NCI-H1436 treated with DMSO at 0.1 percent for 48 hours (cell line): ENCODE data around the gene GALNT18.

Source experiments
- DNase-seq: peaks from one replicate; lab custom pipeline; 2025; lab: John Stamatoyannopoulos, UW

GALNT18 gene

DNA sequence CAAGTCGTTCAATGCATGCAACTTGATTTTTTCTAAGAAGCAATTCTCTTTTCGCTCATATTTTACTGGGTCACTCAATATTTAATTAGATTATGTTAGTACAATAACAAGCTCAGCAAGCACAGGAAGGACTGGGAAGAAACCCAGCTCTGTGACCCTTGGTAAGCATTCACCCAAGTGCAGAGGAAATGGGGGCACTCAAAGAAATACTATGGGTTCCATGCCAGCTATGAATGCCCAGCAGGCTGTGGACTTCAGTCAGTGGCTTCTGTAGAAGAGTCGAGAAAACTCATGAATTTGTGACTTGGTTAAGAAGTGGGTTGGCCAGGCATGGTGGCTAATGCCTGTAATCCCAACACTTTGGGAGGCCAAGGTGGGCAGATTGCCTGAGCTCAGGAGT is 123.6 kb downstream of the GALNT18 start:
- no peak for DNase-seq

DNA sequence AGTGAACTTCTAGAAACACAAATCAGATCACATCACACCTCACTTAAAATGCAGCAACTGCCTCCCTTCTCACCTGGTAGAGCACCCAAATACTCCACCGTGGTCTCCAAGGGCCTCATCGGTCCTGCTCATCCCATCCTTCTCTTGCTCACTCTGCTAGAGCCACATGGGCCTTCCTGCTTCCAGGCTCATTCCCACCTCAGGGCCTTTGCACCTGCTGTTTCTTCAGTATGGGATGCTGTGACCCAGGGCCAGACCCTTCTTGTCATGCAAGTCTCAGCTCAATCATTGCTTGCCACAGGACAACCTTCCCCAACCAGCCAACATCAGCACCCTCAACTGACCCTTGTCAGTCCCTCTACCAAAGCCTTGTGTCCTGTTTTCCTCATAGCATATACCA is 124.9 kb downstream of the GALNT18 start:
- DNase-seq: no peak

DNA sequence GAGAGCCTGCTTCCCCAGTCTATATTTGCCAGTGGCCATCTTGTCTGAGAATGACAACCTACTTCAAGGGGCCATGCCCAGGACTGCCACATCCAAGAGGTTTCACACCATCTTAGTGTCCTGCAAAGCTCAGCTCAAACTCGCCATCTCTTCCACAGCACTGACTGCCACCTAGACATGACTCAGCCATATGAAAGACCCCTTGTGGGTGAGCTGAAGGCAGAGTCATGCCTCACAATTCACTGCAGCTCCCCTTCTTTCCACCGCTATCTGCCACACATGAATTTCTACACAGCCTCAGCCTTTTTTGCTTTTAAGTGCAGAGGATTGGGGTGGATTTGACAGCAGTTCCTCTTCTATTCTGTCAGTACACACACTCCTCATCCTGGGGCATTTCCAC is 127.5 kb downstream of the GALNT18 start:
- DNase-seq: no peak

DNA sequence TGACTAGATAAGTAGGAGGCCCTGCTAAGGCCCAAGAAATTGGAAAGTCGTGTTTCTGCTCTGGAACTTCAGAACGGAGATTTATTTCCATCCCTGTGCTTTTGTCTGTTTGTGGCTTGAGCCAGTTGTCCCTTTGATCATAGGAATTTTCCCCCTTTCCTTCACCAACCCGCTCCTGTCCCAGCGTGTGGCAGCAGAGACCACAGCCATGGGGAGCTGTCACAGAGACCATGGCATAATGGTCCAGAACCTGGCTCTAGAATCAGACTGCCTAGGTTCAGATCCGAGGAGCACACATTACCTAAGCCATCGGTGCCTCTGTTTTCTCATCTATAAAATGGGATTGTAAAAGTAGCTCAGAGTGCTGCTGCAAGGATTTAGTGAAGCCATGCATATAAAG is 128.1 kb downstream of the GALNT18 start:
- no peak for DNase-seq

DNA sequence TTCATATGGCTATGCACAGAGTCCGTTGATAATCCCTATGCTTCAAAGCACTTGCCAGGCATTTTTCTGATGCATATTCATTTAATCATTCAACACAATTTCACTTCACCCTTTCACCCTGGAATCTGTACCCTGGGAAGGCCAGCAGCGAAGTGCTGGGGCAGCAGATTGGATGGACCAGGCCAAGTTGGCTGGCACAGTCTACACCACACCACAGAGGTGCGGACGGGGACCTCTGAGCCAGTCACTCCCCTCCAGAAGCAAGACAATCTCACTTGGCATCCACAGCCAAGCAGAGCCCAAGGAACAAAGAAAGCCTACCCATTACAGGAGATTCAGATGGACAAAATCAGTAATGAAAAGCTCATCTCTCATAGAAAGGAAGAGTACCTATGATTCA is 130.2 kb downstream of the GALNT18 start:
- no peak for DNase-seq

DNA sequence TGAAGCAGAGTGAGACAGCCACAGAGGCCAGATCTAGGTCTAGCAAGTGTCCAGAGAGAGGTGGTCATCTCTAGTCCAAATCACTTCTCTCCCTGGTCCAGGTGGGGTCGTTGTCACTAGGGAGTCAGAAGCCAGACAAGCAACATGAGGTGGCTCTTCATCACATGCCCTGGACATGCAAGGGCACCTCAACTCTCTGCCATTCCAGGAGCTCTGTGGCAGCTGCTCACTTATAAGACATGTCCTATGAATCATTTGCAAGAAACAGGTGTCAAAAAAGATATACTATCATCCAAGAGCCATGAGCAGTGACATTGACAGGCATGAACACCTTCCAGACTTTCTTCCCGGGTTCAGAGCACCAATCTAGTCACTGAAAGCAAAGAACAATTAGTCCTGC is 130.8 kb downstream of the GALNT18 start:
- DNase-seq: no peak

DNA sequence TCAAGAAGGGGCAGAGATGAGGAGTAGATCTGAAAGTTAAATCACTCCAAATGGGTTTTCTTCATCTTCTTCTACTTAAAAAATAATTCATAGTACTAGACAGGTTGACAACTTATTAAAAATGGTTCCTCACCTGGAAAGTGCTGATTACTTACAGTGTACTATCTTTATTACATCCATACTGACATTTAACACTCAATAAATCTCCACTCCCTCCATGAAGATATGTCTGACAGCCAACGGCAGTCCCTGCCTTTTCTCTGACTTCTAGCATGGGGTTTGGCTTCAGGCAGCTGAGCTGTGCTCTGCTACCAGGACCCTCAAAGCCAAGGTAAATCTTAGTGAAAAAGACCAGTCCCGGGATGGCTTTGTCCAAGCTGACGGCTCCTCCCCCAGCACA is 135.4 kb downstream of the GALNT18 start:
- no peak for DNase-seq

DNA sequence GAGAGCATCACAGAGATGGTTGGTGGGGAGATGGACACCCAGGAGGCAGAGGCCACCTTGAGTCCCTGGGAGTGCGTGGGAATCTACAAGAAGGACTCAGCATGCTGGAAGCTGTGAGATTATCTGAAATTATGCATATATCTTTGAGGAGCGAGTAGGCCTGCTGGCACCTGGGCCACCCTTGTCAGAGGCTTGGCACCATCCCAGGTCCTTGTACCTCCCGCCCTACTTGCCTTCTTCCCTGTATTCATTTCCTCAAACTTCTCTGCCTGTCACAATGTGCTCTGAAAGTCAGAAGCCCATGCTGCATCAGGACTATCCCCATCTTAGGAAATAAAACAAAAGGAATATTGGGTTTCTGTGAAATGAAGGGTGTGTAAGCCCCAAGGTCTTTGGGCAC is 135.8 kb downstream of the GALNT18 start:
- no peak for DNase-seq

DNA sequence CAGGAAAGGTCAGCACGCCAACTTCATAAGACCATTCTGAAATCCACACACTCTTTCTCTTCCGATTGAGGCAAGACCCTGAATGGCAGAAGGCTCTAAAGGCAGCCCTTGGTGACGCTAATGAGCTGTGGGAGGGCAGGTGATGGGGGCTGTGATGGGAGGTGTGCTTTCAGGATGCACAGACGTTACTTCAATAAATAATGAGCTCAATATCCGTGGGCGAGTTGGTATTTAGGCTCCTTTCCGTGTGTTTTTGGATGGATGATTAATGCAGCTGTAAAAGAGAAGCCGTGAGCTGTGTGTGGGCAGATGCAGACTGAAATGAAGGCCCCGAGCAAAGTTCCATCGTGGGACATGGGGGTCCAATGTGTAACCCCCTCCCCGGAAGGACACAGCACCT is 138.2 kb downstream of the GALNT18 start:
- DNase-seq: no peak

DNA sequence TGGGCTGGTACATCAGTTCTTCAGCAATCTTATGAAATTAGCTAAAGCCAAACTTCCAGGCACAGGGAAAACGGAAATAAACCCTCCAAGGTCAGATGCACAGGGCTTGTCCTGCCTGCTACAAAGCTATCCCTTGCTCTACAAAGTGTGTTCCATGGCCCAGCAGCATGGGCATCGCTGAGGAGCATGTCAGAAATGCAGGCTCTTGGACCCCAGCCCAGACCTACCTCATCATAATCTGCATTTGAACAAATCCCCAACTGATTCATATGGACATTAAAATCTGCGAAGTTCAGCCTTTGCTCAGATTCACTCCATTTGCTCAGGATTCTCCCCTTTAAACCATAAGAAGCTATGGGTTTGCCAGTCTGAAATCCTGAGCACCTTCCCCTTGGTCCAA is 139.1 kb downstream of the GALNT18 start:
- DNase-seq: no peak

DNA sequence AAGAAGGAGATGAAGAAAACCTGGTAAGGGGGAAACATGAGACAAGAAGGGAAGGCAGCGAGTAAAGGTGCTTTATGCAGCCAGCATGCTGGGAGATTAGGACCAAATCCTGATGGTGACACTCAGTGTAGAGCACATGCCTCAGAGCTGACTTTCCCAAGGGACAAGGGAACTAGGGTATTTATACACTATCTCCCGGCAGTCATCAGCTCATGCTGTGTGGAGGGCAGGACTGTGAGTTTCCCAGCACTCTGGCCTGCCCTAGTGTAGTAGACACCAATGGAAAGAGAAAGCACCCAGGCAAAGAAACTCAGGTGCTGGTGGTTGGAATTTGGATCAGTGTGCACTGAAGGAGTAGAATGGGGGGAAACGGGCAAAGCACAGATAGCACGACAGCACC is 140.4 kb downstream of the GALNT18 start:
- no peak for DNase-seq

DNA sequence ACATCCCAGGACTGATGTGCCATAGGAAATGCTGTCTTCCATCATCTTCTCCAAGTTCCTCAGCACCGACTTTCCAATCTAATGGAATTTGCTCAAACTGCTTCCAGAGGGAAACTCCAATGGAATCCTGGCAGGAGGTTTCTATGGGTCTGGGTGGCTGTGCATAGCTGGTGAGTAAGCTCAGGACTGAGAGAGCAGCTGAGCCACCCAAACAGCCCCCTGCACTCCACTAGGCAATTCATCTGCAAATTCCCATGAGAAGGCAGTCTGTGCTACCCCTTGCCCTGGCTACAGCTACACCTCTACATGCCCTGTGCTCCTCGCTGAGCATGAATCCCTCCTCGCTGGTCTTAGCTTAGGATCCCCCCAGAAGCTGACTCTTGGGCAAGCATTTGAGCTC is 140.8 kb downstream of the GALNT18 start:
- no peak for DNase-seq

DNA sequence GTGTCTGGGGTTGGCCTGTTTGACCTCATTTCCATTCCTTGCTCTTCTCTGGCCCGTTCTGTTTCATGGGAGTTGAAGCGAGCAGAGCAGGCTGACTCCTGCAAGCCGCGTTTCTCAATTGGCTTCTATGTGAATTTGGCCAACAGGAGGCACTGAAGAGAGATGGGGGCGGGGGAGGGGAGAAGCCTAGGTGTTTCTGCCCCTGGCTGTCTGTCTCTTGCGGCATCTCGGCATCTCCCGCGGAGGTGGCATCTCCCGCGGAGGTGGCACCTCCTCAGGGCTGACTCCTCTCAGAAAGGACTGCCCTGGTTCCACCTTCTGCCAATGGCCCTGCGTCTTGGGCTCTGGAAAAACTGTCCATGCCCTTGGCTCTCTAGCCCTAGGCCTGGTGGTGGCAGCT is 143.1 kb downstream of the GALNT18 start:
- no peak for DNase-seq

DNA sequence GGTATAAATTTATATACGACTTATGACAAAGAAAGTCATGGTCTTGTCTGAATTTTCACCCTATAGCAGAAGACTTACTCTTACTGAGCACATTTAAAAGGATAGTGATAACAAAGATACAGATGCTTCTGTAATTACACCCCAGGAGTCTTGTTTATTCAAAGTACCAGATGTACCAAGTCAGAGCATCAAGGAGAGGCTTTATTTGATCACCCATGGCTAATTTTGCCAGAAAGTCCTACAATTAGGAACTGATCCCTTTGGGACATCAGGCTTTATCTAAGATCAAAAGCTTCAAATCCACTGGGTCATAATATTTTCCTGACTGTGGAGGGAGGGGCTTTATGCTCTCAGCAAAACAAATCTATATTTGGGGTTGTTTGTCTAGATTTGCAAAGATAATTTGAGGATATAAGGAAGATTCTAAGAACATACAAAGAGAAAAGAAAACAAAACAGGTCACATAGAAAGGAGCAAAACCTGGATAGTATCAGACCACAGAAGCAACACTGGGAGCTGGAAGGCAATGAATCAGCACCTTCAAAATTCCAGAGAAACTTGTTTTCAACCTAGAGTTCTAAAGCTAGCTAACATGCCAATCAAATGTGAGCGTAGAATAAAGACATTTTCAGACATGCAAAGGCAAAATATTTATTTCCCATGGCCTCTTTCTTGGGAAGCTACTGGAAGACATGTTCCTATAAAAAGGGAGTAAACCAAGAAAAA is 143.9 kb downstream of the GALNT18 start:
- no peak for DNase-seq

DNA sequence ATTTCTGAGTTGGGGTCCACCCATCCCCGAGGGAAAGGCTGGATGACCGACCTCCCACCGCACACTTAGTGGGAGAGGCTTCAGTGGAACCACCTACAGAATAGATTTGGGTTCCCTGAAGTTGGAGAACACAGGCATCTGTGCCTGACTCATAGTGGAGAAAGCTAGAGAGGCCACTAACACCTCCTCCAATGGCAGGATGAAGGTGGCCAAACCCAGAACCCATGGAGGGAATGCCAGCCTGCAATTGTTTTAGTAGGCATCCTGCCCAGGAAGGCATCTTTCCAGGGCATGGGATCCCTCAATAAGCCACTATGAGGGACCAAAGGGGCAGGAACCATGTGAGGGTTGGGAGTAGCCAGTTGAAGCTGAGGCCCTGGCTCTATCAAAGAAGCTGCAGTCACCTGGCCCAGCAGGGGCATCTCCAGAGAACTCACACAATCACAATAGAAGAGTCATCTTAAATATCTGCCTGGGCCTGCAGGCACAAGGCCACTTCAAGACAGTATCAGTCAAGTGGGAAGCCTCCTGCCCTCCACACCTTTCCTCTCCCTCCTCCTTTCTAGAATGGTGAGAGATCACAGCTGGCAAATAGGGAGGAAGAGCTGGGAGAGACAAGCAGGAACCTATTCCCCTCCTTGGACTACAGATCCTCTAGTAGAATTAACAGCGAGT is 144.7 kb downstream of the GALNT18 start:
- DNase-seq: no peak

DNA sequence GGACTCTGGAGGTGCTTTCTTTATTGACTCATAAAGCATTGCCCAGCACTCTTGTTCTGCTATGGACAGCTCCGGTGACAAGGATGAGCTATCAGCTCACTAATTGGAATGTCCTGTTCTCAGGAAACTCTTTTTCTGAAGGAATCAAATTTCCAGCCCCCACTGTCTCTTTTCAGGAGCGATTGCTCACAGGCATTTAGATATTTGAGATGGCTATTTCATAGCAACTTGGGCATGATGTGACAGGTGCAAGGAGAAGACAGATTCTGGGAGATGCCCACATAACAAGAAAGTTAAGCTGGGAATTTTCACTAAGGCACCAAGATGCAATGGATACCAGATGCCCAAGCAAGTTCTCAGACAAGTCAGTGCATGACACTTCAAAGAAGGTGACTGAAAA is 145.3 kb downstream of the GALNT18 start:
- DNase-seq: no peak

DNA sequence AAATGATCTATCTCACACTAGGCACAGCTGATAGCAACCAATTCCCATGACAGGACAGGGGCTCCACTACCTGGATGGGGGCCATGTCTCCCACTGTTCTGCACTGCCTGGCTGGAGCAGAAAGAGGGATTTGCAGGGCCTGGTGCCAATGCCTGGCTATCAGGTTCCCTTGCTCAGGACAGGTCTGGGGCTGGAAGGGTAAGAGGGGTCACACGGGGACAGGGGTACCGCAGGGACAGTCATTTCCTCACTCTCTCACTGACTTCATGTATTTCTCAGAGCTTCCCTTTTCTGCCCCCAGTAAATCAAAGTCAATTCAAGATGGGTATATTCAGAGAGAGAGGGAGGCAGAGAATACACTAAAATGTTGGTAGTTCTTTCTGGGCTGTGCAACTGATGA is 149.7 kb downstream of the GALNT18 start:
- DNase-seq: no peak

DNA sequence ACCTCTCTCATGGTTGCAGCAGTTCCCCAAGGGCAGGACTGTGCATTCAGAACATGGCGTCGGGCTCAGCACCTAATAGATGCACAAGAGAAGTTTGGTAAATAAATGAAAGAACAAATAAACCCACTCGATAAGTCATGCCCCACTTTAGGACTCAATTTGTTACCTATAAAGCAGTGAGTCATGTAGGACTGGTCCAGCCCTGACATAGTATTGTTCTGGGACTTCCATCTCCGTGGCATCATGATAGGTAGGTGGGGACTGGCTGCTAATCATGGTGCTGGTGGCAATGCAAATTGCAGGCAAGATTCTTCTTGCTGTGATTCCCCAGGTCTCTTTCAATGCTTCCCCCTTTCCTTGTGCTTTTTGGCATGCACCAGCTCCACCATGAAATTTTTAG is 150.6 kb downstream of the GALNT18 start:
- no peak for DNase-seq

DNA sequence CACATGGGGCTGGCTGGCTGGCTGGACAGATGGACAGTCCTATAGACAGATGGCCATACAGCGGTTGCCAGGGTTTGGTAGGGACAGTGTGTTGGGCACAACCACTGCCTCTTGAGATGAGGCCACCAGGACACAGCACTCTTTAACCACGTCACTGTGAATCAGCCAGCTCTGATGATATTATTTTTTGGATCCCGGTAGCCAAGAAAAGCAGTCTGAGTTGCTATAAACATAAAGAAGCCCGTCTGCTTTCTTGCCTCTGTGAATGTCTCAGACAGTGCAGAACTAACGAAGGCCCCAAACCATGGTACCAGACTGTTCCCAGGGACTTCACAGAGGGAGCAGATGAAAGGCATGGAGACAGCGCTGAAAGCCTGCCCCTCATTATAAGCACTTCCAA is 152.9 kb downstream of the GALNT18 start:
- DNase-seq: no peak

DNA sequence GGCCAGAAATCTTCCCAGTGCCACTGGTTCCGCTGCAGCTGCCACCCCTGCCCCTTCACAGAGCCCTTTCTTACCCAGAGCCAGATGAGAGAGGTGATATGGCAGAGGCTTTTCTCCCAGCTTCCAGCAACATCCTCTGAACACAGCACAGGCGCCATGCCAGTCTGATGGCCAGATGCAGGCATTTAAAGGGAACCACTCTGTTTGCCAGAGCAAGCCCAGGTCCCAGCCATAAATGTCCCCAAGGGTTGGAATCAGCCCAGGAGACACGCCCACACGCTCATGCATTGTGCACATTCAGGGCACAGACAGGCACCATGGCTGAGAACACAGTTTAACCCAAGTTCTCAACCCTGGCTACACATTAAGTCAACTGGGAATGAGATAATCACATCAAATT is 154.5 kb downstream of the GALNT18 start:
- DNase-seq: no peak

DNA sequence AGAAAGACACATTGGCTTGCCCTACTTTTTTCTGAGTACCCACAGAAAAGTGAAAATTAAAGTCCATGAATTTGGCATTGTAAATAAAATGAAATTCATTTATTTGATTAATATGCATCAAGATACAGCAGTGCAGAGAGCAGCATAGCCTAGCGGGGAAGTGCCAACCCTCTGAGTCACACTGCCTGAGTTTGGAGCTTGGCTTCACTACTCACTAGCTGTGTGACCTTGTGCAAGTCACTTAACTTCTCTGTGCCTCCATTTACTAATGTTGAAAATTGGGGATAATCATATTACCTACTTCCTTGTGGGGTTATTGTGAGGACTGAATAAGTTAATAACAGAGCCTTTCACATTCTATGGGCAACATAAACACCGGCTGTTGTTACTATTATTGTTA is 157.2 kb downstream of the GALNT18 start:
- DNase-seq: no peak

DNA sequence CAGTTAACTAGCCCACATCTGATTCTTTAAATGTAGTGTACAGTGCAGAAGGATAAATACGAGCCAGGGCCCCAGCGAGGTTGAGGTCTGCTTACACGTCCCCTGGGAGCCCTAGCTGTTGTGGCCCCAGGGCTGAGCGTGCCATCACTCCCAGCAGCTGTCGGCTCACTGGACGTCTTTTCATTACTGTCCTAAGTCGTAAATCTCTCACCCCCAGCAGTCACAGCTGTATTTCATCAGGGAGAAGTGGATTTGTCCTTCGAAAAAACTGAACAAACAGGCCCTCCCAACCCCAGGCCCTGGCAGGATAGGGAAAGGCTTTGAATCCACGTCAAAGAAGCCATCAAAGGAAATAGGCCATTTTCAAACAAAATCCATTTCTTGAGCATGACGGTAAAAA is 158.4 kb downstream of the GALNT18 start:
- no peak for DNase-seq

DNA sequence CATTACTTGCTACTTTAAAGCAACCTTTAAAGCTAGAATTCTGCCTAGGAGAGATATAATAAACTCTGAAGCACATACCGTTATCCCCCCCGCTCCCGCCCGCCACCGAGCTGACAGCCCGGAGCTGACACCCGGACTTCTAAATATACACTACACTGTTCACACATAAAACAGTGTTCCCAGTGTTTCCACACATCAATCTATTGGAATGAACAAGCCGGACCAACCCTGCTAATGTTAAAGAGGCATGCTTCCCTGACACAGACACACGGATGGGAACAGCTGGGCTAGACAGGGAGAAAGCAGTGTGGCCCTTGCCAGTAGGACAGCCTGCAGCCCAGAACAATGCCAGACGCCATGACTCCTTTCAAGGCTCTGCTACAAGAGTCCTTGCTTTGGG is 160.3 kb downstream of the GALNT18 start:
- no peak for DNase-seq

DNA sequence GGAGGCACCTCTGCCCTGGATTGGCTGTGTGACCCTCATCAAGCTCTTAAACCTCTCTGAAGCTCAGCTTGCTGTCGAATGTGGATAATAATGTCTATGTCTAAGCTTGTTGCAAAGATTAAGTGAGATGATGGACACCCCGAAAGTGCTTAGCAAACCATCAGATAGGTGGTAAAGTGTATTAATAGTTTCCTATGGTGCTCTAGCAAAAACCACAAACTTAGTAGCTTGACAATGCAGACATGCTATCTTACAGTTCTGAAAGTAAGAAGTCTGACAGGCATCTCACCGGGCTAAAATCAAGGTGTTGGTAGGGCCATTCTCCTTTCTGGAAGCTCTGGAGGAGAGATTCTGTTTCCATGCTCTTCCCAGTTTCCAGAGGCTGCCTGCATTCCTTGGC is 162.2 kb downstream of the GALNT18 start:
- no peak for DNase-seq
